Medulla oblongata (tissue), 1 donor: ENCODE results near the gene CYP3A5.

Experiments
- DNase-seq: peaks from one replicate; pipeline ENCODE4 v3.0.0-alpha.2; 2015; ENCODE audit errors: extremely low spot score

CYP3A5 gene

GRCh38 chr7:99615989-99616358 is 63.8 kb downstream of the CYP3A5 start:
- no peak for DNase-seq

DNA sequence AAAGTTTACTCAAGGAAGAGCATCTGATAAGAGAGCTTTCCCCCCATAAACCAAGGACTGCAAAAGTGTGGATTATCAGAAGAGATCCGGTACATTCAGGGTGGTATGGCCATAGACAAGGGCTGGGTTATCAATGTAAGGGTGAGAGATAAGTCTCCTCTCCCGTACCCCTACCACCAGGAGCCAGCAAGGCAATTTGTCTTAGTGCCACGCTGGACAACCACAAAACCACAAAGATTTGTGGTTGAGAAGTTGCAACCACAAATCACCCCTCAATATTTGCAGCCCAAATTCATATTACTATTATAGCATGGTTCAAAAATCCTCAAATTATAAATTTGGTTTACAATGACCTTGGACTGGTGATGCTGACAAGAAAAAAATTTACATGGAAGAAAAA is 65.3 kb downstream of the CYP3A5 start:
- DNase-seq: no peak

DNA sequence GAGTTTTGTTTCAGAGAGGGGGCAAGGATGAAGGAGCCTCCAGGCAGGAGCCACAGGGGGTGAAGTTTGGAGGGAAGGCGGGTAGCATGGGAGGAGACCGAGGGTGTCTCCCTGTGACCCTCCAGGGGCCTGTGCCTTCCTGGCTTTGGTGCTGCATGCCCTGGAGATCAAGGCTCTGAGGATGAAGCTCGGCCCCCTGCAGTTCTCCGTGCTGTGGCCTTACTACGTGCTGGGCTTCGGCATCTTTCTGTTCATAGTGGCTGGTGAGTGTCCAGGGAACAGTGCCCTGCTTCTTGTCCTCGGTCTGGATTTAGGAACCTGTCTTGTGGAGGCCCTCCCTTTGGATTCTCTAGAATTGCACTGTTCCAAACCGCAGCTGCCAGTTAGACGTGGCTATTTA is 72.2 kb downstream of the CYP3A5 start:
- DNase-seq: no peak

GRCh38 chr7:99606531-99606930 is 73.3 kb downstream of the CYP3A5 start:
- no peak for DNase-seq

DNA sequence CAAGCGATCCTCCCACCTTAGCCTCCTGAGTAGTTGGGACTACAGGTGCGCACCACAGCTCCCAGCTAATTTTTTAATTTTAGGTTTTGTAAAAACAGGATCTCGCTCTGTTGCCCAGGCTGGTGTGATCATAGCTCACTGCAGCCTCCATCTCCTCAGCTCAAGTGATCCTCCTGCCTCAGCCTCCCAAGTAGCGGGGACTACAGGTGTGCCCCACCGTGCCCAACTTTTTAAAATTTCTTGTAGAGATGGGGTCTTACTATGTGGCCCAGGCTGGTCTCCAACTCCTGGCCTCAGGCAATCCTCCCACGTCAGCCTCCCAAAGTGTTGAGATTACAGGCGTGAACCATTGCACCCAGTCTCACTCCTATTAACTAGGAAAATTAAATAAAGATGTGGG is 74.3 kb downstream of the CYP3A5 start:
- DNase-seq: no peak

GRCh38 chr7:99601656-99602310 is 78.0 kb downstream of the CYP3A5 start:
- DNase-seq: no peak

GRCh38 chr7:99599836-99600235 is 80.0 kb downstream of the CYP3A5 start:
- DNase-seq: no peak
